Right ventricle myocardium superior (tissue), 1 donor: ENCODE data around the gene SCFD2. TPM values are rescaled to one million over a fixed set of nuclear protein-coding genes. Genes with fewer than 3 reads are reported as not detected.
"Not testable (repeated sequence)": the region's sequence is repeated elsewhere in the genome, so short reads cannot be mapped to it uniquely, and the experiment has no call there.

Experiments used
- ATAC-seq: fragments of 200-7000 bp; cut with Tn5 transposase; one replicate; pipeline ENCODE4 v1.9.1; 2020; ENCODE audit warnings: mild to moderate bottlenecking; ENCODE audit not compliant: poor library complexity
- DNase-seq: peaks from one replicate; pipeline ENCODE4 v3.0.0-alpha.2; 2020
- intact Hi-C: fragments of 100-400 bp; cut with DNase I; formaldehyde crosslinking; loops from one replicate; pipeline ENCODE4 v1.11.2; 2022
- long read RNA-seq: library from polyadenylated mRNA; unstranded; transcript quantifications from one replicate; pipeline ENCODE4 v2.0.0, GENCODE V29; 2021
- total RNA-seq: library from RNA; stranded (reverse); fragmentation: NEBNext Ultra II Directional; extraction: Animal tissue kit (Norgen Biotek cat#: 25700); gene quantifications from one replicate; pipeline ENCODE4 v1.2.1, GENCODE V29; 2021
- donor health status: DM: no; HTN: yes; CAD: no; lungs with severe emphysema.

The SCFD2 gene
- 9.1 TPM for total RNA-seq
- long read RNA-seq, partial matches to known transcripts: 0 of 1 reads
- long read RNA-seq, other reads (novel, unspliced or antisense): 1 of 1 reads

DNA sequence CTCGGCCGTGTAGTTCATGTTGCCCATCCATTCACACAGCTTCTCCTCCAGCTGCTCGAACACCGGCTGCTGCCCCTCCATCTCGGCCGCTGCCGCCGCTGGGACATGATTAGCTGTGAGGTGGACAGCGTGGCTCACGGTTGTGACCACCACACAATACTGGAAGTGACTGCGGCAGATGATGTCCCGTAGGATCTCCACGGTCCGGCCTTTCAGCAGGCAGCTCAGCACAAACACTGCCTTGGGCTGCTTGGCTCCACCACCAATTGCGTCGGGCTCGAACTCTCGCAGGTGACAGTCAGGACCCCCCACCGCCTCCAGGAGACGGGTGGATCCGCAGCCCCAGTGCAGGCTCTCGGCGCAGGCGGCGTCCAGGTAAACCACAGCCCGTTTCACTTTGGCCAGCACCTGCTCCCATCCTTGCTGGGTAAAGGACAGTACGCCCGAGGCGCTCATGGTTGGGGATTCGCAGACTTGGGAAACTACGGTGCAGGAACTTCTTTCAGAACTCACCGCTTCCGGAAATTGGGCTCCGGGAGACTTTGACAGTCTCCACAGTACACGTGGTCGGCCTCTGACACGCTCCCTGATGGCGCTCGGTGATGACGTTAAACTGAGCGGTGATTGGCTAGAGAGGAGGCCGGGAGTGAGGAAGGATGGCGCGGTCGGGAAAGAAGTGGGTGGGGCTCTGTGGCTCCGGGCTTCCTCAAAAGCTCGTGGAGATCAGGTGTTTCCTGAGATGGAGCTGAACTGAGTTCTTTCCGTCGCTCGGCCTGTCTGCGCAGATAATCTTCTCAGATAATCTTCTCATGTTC is at the start of gene SCFD2:
SCFD2 (minus strand) TSS at position 576 of the 815 bp plus-strand sequence.
- peak; percentile 97 for DNase-seq
- intact Hi-C loops: loop anchor here (10.0 kb wide), 1 partner anchor 351 kb away; no protein-coding TSS in a partner anchor
- peak; percentile 100 for ATAC-seq

DNA sequence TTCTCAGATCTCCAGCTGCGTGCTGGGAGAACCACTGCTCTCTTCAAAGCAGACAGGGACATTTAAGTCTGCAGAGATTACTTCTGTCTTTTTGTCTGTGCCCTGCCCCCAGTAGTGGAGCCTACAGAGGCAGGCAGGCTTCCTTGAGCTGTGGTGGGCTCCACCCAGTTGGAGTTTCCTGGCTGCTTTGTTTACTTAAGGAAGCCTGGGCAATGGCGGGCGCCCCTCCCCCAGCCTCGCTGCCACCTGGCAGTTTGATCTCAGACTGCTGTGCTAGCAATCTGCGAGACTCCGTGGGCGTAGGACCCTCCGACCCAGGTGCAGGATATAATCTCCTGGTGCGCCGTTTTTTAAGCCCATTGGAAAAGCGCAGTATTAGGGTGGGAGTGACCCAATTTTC is 43.6 kb upstream of the SCFD2 start:
- ATAC-seq, intact Hi-C loops: not testable (repeated sequence)
- peak; percentile 34 for DNase-seq

DNA sequence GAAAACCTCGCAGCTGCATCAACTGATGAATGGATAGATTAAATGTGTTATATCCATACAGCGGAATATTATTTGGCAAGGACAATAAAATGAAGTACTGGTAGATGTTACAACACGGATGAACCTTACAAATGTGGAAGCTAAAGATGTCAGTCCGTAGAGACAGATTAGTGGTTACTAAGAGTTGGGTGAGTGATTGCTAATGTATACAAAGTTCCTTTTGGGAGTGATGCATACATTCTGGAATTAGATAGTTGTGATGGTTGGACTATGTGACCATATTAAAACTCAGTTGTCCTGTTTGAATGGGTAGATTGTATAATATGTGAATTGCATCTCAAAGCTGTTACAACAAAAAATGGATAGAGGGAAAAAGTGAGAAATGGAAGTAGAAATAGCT is 14.4 kb upstream of the SCFD2 start:
- intact Hi-C loops: no loop called here

DNA sequence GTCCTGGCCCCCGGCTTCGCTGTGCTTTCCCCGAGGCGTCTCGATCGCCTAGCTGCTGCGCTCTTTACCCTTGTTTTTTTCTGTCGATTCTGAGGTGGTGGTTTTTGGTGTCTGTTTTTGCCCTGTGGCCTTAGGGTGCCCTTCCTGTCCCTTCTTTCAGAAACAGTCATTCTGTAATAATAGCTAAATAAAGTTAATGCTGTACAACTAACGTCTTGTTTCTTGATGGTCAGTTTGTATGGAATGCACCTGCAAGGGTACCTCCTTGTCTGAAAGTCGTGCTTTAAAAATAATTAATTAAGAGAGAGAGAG is 12.3 kb upstream of the SCFD2 start:
- intact Hi-C loops: no loop called here
- ATAC-seq: no peak
- no peak for DNase-seq

More for the DNA sequence above, 14.4 kb upstream of the SCFD2 start:
- no peak for DNase-seq
- ATAC-seq: no peak

DNA sequence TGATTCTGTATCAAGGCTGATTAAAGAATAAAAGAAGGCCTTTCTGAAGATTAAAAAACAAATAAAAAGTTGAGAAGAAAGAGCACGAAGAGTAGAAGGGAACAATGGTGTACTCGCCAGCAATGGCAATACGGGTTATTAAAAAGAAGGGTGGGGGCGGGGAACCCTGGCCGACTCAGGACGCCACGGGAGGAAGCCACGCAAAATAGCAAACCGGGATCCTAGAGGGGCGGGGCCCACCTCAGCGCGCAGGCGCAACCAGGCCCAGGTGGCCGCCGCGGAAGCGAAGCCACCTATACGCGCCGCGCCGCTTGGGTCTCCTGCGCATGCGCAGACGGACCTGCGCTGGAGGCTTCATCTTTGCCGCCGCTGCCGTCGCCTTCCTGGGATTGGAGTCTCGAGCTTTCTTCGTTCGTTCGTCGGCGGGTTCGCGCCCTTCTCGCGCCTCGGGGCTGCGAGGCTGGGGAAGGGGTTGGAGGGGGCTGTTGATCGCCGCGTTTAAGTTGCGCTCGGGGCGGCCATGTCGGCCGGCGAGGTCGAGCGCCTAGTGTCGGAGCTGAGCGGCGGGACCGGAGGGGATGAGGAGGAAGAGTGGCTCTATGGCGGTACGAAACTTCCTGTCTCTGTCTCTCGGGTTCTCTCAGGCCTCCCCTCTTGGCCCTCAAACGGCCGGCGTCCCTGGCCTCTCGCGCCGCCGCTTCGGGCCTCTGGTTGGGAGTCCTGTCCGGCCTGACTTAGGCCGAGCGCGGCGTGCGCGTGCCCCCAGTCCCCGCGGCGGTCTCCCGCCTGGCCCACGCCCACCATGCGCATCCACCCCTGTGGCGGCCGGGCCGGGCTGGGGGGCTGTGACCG is 11.7 kb upstream of the SCFD2 start, which contains the start of gene FIP1L1:
FIP1L1 (plus strand) TSS at position 323 of the 852 bp plus-strand sequence; CDS start at position 521, 198 bp downstream.
- ATAC-seq (peak; percentile 100), DNase-seq (peak; percentile 97)
- intact Hi-C loops: no loop called here

DNA sequence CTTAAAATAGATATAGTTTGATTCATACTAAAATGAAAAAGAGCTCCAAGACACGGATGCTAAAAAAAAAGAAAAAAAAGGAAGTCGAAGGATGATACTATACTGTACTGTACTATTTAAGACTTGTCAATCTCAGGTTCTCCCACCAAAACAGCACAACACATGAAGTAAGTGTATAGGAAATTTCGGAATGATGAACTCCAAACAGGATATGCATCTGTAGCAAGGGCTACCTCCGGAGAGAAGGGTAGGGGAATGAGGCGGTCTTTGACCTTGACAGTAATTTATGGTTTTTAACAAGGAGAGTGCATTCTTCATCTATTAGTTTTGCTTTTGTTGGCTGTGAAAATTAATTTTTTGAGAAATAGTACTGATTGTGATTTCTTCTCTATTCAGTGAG is 11.0 kb upstream of the SCFD2 start:
- intact Hi-C loops: no loop called here
- no peak for DNase-seq
- ATAC-seq: no peak

DNA sequence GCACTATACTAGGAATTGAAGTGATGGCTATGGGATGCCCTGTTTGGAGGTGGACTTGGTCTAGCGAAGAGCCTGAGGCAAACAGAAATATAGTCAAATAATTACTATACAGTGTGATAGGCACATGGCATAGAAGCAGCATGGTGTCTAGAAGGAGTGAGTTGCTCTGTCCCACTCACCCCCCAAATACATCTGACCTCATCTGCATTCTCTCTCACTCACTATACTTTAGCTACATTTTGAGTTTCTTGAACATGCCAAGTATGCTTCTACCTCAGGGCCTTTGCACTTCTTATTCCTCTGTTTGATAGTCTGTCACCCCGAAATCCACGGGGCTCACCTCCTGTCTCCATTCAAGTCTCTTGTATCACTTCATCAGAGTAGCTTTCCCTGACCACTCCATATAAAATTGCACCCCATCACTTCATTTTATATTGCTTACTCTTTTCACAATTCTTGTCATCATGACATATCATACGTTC is 9.0 kb upstream of the SCFD2 start:
- DNase-seq (no peak), ATAC-seq (no peak)
- intact Hi-C loops: no loop called here

DNA sequence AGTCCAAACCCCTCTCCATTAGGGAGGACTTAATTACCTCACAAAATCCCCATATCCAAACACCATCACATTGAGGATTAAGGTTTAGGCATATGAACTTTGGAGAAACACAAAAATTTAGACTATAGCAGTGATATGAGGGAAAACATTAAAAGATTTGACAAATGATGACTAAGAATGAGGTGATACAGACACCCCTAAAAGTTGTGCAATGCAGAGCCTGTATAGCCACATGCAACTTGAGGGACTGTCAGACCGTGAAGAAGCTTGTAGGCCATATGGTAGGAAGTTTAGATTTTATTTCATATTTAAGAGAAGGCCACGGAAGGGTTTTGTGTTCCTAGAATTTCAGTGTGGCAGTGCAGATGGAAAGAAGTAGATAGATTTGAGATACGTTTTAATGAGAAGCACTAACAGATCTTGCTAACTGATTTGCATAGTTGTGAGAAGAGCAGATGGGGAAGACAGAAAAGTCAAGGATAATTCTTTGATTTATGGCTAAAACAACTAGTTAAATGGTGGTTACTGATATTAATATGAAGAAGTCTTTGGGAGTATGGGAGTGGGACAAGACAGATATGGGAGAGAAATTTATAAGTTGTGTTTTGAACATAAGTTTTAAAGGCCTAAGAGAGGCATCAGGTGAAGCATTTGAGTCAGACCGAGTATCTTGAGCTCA is 6.1 kb upstream of the SCFD2 start:
- ATAC-seq (no peak), DNase-seq (no peak)
- intact Hi-C loops: no loop called here

DNA sequence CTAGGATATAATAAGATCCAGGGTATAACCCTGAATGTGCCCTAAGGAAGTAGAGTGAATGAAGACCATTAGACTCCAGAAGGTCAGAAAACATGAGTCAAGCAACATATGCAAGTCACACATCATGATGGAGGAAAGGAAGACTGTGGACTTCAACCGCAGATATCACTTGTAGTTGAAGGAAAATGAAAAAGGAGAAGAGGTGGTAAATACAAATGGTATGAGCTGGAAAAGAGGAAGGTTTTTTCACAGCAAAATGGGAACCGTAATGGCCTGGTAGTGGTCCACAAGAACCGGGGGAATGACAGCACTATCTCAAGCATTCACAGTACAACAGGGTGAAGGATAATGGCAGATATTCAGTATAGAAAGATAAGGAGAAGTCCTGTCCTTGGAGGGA is 5.2 kb upstream of the SCFD2 start:
- ATAC-seq (no peak), DNase-seq (no peak)
- intact Hi-C loops: no loop called here

DNA sequence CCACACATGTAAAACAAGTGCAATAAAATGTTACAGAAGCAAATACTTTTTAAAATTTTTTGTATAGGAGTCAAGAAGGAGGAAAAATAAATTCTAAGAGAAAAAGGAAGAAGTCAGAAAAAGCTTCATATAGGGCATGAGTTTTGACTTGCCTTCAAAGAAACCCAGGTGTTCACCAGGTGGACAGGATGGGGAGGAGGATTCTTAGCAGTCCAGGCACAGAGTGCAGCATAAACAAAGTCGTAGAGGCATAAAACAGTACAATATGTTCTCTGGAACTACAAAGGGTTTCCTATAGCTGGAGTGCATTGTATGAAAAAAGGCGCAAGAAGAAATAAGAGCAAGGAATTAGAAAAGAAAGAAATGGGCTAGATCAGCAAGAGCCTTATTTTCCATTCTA is 1.9 kb upstream of the SCFD2 start:
- DNase-seq: no peak
- intact Hi-C loops: loop anchor here (10.0 kb wide), 1 partner anchor 353 kb away; no protein-coding TSS in a partner anchor
- ATAC-seq: no peak

DNA sequence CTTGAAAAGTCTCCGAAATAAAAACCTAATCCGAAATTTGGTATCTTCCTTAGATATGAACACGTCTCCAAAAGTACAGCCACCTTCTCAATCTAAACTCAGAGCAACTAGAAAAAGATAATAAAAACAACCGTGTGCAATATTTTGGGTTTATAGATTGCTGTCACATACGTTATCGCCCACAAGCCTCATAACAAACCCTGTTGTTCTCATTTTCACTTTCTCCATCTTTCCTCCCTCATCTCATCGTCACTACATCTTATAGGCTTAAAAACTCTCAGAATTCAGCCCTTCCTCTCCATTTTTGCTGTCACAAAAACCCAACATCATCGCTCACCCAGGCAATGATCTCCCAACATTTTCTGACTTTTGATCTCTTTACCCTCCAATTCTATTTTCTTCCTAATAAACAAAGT is 448 bp upstream of the SCFD2 start:
- intact Hi-C loops: loop anchor here (10.0 kb wide), 1 partner anchor 352 kb away; no protein-coding TSS in a partner anchor
- no peak for DNase-seq
- no peak for ATAC-seq

DNA sequence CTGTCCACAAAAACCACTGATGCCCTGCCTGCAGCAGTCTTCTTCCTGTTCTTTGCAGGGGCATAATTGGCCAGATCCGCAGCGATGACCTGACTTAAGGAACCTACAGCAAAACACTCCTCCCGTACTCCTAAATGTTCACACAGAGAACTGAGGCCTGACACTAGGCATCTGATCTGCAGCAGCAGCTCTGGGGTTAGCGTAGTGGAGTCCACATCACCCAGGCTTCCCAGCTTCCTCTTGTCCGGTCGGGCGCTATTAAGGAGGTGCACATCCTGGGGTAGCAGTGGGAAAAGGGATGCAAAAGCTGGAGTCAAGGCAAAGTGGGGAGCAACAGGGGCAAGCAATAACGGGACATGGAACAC is 758 bp downstream of the SCFD2 start:
- DNase-seq: no peak
- intact Hi-C loops: loop anchor here (10.0 kb wide), 1 partner anchor 350 kb away; no protein-coding TSS in a partner anchor
- peak; percentile 14 for ATAC-seq

DNA sequence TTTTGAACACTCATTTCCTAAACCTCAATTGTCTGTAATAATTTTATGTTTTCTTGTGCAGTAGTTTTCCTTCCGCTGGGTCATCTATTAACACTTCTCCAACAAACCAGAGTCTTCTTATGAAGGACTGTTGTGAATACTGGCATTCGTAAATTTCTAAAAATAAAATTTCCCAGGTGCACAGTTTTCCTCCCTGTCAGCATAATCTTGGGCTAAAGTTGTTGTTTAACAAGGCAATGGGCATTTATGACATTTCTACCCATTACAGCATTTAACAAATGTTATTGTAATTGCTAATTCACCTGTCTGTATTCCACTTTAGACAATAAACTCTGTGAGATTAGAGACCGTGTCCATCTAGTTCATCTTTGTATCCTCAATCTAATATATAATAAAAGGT is 1.2 kb downstream of the SCFD2 start:
- DNase-seq (no peak), ATAC-seq (no peak)
- intact Hi-C loops: loop anchor here (10.0 kb wide), 1 partner anchor 350 kb away; no protein-coding TSS in a partner anchor

DNA sequence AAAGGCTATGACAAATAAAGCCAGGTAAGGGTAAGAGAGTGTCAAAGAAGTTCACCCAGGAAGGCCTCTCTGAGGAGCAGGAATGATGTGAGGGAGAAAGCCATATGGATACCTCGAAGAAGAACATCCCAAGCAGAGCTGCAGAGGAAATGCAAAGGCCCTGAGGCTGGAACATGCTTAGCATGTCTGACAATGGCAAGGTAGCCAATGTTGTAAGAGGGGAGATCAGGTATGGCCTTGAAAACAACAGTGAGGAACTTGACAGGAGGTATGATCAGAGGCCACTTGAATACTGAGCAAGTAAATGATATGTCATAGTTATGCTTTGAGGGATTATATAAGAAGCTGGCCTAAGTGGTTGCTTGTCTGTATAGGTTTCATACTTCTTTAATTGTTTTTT is 3.8 kb downstream of the SCFD2 start:
- ATAC-seq (no peak), DNase-seq (no peak)
- intact Hi-C loops: loop anchor here (10.0 kb wide), 1 partner anchor 347 kb away; no protein-coding TSS in a partner anchor

DNA sequence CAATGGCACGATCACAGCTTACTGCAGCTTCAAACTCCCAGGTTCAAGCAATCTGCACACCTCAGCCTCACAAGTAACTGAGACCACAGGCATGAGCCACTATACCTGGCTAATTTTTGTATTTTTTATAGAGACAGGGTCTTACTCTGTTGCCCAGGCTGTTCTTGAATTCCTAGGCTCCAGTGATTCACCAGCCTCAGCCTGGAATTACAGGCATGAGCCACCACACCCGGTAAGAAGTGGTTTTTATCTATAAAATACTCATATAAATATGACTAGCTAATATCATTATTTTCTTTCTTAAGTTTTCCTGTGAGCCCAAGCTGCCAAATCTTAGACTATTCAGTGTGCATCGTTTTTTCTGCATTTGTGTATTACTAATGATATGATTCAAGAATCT is 4.4 kb downstream of the SCFD2 start:
- intact Hi-C loops: loop anchor here (10.0 kb wide), 1 partner anchor 347 kb away; no protein-coding TSS in a partner anchor
- DNase-seq (no peak), ATAC-seq (no peak)

DNA sequence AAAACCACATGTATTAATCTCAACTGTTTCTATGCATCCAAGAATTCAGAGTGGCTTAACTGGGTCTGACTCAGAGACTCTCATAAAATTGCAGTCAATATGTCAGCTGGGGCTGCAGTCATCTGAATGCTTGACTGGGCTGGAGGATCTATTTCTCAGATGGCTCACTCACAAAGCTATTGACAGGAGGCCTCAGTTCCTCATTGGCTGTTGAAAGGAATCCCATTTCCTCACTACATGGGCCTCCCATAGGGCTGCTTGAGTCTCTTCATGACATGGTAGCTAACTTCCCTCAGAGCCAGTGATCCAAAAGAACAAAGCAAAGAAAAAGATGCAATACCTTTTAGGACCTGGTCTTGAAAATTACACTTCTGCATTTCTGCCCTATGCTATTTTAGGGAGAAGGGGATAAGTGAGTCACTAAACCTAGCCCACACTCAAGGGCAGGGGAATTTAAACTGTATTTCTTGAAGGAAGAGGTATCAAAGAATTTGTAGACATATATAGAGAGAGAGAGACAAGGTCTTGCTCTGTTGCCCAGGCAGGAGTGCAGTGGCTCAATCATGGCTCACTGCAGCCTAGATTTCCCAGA is 9.8 kb downstream of the SCFD2 start:
- intact Hi-C loops: no loop called here
- ATAC-seq (no peak), DNase-seq (no peak)

DNA sequence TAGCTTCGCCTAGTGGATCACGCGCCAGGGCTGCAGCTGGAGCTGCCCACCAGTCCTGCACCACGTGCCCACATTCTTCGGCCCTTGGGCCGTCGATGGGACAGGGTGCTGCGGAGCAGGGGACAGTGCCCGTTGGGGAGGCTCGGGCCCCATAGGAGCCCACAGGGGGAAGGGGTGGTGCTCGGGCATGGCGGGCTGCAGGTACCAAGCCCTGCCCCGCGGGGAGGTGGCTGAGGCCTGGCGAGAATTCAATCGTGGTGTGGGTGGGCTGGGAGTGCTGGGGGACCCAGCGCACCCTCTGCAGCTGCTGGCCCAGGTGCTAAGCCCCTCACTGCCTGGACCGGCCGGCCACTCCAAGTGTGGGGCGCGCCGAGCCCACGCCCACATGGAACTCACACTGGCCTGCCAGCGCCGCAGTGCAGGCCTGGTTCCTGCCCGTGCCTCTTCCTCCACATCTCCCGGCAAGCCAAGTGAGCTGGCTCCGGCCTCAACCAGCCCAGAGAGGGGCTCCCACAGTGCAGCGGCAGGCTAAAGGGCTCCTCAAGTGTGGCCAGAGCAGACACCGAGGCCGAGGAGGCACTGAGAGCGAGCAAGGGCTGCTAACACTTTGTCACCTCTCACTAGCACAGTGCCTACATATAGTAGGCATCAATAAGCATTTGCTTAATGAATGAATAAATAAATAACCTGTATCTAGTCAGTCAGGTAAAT is 11.7 kb downstream of the SCFD2 start:
- DNase-seq (no peak), ATAC-seq (no peak)
- intact Hi-C loops: no loop called here

DNA sequence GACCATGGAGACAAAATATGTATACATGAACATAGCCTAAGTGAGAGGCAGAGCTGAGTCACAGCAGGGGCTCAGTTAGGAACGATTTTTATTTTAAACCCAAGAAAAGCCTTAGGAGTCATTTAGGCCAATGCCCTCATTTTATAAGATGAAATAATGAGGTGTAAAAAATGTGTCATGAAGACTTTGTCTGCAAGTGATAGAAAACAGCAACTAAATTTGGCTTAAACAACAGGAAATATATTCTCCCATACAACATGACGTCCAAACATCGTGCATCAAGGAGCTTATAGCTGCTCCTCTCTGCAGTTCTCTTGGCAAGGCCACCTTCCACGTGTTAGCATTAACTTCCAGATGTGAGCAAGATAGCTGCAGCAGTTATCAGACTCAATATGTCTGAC is 16.8 kb downstream of the SCFD2 start:
- DNase-seq: no peak
- intact Hi-C loops: no loop called here
- ATAC-seq: no peak
